KOPT-K1 (cell line): ENCODE data around the gene TTC28.

Experiments used
- H3K27ac ChIP-seq: fragments of 200-600 bp; sonication (generic); 2 replicates; pipeline ENCODE4 v1.5.1; 2016; ENCODE audit warnings: antibody characterized with exemption, mild to moderate bottlenecking, low read depth, low read length; ENCODE audit not compliant: poor library complexity, severe bottlenecking
- H3K36me3 ChIP-seq: fragments of 200-600 bp; sonication (generic); 2 replicates; pipeline ENCODE4 v1.5.1; 2017; ENCODE audit warnings: antibody characterized with exemption, mild to moderate bottlenecking, low read length, moderate library complexity; ENCODE audit not compliant: insufficient read depth
- H3K9me3 ChIP-seq: fragments of 200-600 bp; sonication (generic); 2 replicates; pipeline ENCODE4 v1.5.1; 2017; ENCODE audit warnings: antibody characterized with exemption, low read length, mild to moderate bottlenecking; ENCODE audit not compliant: insufficient read depth, poor library complexity, severe bottlenecking

The TTC28 gene

DNA sequence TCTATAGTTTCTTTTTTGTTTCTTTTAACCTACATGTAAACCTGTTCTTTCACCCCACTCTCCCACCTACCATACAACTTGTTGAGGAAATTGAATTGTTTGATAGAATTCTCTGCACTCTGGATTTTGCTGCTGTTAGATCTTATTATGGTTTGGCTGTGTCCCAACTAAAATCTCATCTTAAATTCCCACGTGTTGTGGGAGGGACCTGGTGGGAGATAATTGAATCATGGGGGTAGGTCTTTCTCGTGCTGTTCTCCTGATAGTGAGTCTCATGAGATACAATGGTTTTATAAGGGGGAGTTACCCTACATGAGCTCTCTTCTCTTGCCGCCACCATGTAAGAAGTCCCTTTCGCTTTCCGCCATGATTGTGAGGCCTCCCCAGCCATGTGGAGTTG, 745.6 kb downstream of the TTC28 start:
- peaks cover 12% of the 10 kb centered on the region; the same call in 1 of the 2 replicates for H3K36me3 ChIP-seq
- no peaks in the 10 kb centered on the region for H3K9me3 ChIP-seq
- H3K27ac ChIP-seq, result no peak overlapping the region

DNA sequence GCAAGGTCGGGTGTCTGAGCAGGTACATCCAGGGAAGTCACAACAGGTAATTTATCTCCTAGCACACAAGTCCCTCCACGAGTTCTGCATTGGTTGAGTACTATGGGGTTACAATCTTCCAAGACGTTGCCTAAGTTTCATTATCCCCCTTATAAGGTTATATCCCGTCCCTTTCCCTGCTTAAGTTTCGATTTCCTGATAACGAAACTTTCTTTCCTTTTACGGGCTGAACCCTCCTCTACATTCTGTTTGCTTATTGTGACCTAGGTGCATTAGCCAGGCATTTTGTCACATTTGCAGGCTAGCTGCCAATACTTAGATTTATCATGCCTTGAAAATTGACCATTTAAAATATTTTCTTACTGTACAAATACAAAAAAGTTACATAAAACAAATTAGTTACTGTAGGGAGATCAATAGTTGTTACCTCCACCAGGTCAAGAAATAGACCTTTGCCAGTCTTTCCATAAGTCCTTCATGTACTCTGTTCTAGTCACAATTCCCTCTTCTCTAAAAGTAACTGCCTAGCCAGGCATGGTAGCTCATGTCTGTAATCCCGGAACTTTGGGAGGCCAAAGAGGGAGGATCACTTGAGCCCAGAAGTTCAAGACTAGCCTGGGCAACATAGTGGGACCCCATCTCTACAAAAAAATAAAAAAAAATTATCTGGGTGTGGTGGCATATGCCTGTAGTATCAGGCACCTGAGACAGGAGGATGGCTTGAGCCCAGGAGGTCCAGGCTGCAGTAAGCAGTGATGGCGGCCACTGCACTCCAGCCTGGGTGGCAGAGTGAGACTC, 746.3 kb downstream of the TTC28 start:
- no peak overlapping the region for H3K27ac ChIP-seq
- H3K9me3 ChIP-seq, result no peaks in the 10 kb centered on the region
- peaks cover 12% of the 10 kb centered on the region; the same call in 1 of the 2 replicates for H3K36me3 ChIP-seq

DNA sequence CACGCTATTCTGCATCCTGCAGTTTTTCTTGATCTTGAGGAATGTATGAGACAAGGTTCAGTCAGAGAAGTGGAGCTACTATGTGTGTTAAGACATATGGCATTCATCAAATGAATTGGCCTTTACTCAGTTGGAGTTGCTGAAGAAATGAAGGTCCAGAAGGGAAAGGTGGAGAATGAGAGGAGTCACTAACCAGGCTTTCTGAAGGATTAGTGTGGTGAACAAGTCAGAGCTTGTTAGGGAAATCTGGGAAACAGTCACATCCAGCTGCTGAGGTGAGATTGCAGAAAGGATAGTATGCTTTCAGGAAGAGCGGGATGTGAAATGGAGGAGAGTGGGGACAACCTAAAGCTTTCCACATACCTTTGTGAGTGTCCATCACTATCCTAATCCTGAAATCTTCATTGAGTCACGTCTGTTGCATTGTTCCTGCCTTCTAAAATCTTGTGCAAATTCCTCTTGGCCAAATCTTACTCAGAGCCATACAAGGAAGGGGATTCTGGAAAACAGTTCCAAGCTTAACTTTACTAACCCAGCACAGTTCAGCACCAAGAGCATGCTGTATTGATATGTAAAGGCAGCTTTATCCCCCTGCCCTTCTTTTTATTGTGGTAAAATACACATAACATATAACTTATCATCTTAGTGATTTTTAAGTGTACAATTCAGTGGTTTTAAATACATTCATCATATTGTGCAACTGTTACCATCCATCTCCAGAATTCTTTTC, 749.1 kb downstream of the TTC28 start:
- H3K27ac ChIP-seq, result no peak overlapping the region
- 0 out of 2 replicates have a peak, but pooled peaks cover 8% of the 10 kb centered on the region for H3K36me3 ChIP-seq

More for the DNA sequence above, 749.1 kb downstream of the TTC28 start:
- peaks cover 5% of the 10 kb centered on the region for H3K9me3 ChIP-seq
